Measurements from ENCODE around the gene LDLRAD1.

LDLRAD1 gene

DNA sequence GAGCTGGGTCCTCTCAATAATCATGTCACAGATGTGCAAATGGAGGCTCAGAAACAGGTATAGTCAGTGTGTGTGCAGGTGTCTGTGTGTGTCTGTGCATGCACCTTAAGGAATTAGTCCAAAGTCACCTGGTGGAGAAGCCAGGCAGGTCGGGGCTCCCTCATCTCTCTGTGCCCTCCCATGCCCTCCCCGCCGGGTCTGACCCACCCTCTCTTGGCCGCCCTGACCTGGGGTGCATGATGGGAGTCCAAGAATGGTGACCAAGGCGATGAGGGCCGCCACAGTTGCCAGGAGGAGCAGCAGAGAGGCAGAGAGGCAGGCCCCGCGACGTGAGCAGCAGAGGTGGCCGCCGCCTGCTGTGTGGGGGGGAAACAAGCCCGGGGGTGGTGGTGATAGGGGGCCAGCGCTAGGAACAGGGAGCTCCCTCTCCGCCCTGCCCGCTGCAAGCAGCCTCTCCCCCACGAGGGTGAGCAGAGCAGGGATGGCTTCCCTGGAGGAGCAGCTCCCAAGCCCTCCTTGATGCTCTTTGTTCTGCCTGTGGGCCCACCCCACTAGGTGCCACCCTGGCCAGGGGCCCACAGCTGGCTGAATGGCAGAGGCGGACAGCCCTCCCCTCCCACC lies 3.9 kb downstream of the LDLRAD1 start:
- no peak for DNase-seq (ENCODE audit: low read depth, low spot score)
- in situ Hi-C loops (cut with HindIII; ENCODE audit: low sequenced_read_pairs), result no loop called here
- no peak for TF ChIP-seq CTCF (IDR thresholded peaks at IDR 0.05; ENCODE audit: low read depth, low read length)
- no peak overlapping the region for H3K4me3 ChIP-seq (ENCODE audit: low read depth, low read length)

DNA sequence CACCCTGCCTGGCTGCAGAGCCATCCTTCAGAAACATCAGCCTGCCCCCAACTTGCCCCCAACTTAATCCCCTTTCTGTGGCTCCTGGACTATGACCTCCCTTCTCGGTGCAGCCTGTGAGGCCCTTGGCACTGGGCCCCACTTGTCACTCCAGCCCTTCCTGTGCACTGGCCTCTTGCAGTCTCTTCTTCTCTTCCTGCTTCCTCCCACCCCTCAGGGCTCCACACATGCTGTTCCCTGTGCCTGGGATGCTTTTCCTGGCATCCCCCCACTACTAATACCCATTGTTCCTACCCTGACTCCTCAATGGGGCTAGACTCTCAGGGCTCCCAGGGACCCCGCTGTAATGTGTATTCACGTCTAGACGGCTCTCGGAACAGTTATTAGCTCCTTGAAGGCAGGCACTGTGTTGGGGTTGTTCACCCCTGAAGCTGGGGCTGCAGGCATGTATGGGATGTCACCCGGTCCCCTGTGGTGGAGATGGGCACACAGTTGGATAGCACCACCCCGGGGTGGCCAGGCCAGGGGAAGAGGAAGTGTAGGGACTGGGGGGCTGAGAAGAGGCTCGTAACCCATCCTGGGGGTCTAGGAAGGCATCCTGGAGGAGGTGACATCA lies 4.5 kb downstream of the LDLRAD1 start:
- in situ Hi-C loops (cut with HindIII; ENCODE audit: low sequenced_read_pairs), result no loop called here
- H3K4me3 ChIP-seq (ENCODE audit: low read depth, low read length), result no peak overlapping the region
- TF ChIP-seq CTCF (IDR thresholded peaks at IDR 0.05; ENCODE audit: low read depth, low read length), result no peak
- DNase-seq (ENCODE audit: low read depth, low spot score), result no peak

DNA sequence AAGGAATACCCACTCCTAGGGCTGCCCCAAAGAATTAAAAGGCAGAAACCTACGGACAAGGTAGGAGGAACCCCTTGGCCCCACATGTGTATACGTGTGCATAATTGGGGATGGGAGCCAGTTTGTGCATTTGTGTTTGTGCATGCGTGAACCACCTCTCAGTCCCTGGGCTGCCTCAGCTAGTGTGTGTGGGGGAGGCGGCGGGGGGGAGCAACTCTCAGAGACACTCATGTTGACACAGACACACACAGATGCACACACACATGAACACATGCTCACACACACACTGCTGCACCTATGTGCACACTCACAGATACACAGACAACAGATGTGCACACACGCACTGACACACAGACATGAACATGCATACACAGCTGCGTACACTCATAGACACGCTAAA lies 5.1 kb downstream of the LDLRAD1 start:
- no peak overlapping the region for H3K4me3 ChIP-seq (ENCODE audit: low read depth, low read length)
- DNase-seq (ENCODE audit: low read depth, low spot score), result no peak
- in situ Hi-C loops (cut with HindIII; ENCODE audit: low sequenced_read_pairs), result no loop called here
- no peak for TF ChIP-seq CTCF (IDR thresholded peaks at IDR 0.05; ENCODE audit: low read depth, low read length)

GRCh38 chr1:54012008-54012325 lies 6.0 kb downstream of the LDLRAD1 start:
- in situ Hi-C loops (cut with HindIII; ENCODE audit: low sequenced_read_pairs), result no loop called here
- H3K4me3 ChIP-seq (ENCODE audit: low read depth, low read length), result no peak overlapping the region
- no peak for DNase-seq (ENCODE audit: low read depth, low spot score)
- no peak for TF ChIP-seq CTCF (IDR thresholded peaks at IDR 0.05; ENCODE audit: low read depth, low read length)

- no peak overlapping the region for H3K4me3 ChIP-seq (ENCODE audit: low read depth, low read length)
- in situ Hi-C loops (cut with HindIII; ENCODE audit: low sequenced_read_pairs), result no loop called here
- DNase-seq (ENCODE audit: low read depth, low spot score), result no peak
- no peak for TF ChIP-seq CTCF (IDR thresholded peaks at IDR 0.05; ENCODE audit: low read depth, low read length)
These were observed 6.5 kb downstream of the LDLRAD1 start for GRCh38 chr1:54011316-54012007.

DNA sequence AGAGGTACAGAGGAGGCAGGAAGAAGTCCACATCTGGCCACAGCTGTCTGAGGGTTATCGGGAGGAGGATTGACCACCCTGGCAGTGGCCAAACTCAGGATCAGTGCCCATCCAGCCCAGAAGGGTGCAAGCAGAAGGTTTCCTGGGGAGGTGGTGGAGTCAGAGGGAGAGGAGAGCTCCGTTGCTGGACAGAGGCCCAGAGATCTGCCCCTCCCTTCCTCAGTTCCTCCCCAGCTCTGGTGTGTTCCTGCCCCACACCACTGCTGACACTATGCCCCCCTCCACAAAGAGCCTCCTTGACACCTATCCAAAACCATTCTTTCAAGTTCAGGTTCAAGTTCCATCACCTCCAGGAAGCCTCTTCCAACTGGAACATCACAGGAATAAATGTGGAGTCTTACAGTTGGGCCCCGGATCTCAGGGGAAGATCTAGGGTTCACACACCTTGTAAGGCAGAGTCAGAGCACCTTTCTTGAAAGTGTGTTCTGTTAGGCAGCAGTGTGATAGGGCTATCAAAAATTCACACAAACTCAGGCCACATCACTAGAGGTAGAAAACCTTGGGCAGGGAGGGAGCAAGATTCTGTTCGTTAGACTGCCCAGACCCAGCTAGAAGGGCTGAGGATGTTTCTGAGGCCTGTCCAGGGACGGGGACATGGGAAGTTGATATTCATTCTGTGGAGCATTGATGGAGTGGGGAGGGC lies 7.4 kb downstream of the LDLRAD1 start:
- no peak overlapping the region for H3K4me3 ChIP-seq (ENCODE audit: low read depth, low read length)
- in situ Hi-C loops (cut with HindIII; ENCODE audit: low sequenced_read_pairs), result no loop called here
- TF ChIP-seq CTCF (IDR thresholded peaks at IDR 0.05; ENCODE audit: low read depth, low read length), result no peak
- no peak for DNase-seq (ENCODE audit: low read depth, low spot score)

Measured in astrocyte of the spinal cord (primary cell).